ENCODE measurements around the gene ZIC4. TPM values are rescaled to one million over a fixed set of nuclear protein-coding genes. Genes with fewer than 3 reads are reported as not detected.

Gene ZIC4
- total RNA-seq, 2 donors from 2014 or later, result not detected

GRCh38 chr3:147371140-147371539 lies 35.2 kb downstream of the ZIC4 start:
- no peak overlapping the region for H3K9ac ChIP-seq (ENCODE audit: low read depth in 2 of 2, low read length in 2 of 2)
- H3K27ac ChIP-seq, result no peak overlapping the region
- no peaks in the 10 kb centered on the region for H3K9me3 ChIP-seq
- no peaks in the 10 kb centered on the region for H3K4me1 ChIP-seq
- H3K4me3 ChIP-seq, result no peak overlapping the region
- H3K36me3 ChIP-seq, result no peaks in the 10 kb centered on the region
- TF ChIP-seq, protein P1, sequence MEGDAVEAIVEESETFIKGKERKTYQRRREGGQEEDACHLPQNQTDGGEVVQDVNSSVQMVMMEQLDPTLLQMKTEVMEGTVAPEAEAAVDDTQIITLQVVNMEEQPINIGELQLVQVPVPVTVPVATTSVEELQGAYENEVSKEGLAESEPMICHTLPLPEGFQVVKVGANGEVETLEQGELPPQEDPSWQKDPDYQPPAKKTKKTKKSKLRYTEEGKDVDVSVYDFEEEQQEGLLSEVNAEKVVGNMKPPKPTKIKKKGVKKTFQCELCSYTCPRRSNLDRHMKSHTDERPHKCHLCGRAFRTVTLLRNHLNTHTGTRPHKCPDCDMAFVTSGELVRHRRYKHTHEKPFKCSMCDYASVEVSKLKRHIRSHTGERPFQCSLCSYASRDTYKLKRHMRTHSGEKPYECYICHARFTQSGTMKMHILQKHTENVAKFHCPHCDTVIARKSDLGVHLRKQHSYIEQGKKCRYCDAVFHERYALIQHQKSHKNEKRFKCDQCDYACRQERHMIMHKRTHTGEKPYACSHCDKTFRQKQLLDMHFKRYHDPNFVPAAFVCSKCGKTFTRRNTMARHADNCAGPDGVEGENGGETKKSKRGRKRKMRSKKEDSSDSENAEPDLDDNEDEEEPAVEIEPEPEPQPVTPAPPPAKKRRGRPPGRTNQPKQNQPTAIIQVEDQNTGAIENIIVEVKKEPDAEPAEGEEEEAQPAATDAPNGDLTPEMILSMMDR (IDR thresholded peaks at IDR 0.05), result no peak
- intact Hi-C loops (cut with DNase I), result no loop called here
- H3K27me3 ChIP-seq, result peaks cover 60% of the 10 kb centered on the region
- no peak for DNase-seq

DNA sequence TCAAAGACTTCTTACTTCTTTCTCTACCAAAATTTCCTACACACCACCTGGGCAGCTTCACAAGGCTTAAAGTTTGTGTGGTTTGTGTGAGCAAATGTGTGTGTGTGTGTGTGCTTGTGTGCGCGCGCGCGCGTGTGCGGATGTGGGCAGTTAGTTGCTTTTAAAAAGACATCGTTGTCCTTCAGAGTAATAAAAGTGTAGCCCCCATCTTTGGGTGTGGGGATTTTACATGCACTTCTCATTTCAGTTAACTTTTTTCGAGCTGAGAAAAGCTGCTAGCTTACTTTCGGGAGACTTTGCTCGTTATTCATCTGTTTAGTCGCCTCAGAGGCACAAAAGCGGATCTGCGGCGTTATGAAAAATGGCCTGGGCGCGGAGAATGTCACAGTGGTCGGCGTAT lies 36.0 kb downstream of the ZIC4 start:
- Histone ChIP-seq H3K36me3 (no peaks in the 10 kb centered on the region), H3K4me1 (no peaks in the 10 kb centered on the region), H3K9me3 (no peaks in the 10 kb centered on the region), H3K27me3 (peaks cover 65% of the 10 kb centered on the region), H3K4me3 (no peak overlapping the region), H3K9ac (ENCODE audit: low read depth in 2 of 2, low read length in 2 of 2) (no peak overlapping the region), H3K27ac (no peak overlapping the region)
- intact Hi-C loops (cut with DNase I), result no loop called here
- DNase-seq, result no peak
- TF ChIP-seq, protein P1 (IDR thresholded peaks at IDR 0.05), result no peak

- Histone ChIP-seq H3K9ac (ENCODE audit: low read depth in 2 of 2, low read length in 2 of 2) (no peak overlapping the region), H3K27me3 (peaks cover 66% of the 10 kb centered on the region)
- no peak for DNase-seq
These were observed 36.7 kb downstream of the ZIC4 start for GRCh38 chr3:147369661-147370123.

GRCh38 chr3:147369231-147369630 lies 37.1 kb downstream of the ZIC4 start:
- no peaks in the 10 kb centered on the region for H3K36me3 ChIP-seq
- H3K27ac ChIP-seq, result no peak overlapping the region
- peaks cover 65% of the 10 kb centered on the region for H3K27me3 ChIP-seq
- H3K4me1 ChIP-seq, result no peaks in the 10 kb centered on the region
- H3K4me3 ChIP-seq, result no peak overlapping the region
- no peak overlapping the region for H3K9ac ChIP-seq (ENCODE audit: low read depth in 2 of 2, low read length in 2 of 2)
- intact Hi-C loops (cut with DNase I), result no loop called here
- TF ChIP-seq, protein P1 (IDR thresholded peaks at IDR 0.05), result no peak
- no peaks in the 10 kb centered on the region for H3K9me3 ChIP-seq
- DNase-seq, result no peak

More at GRCh38 chr3:147369661-147370123, 36.7 kb downstream of the ZIC4 start:
- Histone ChIP-seq H3K9me3 (no peaks in the 10 kb centered on the region), H3K36me3 (no peaks in the 10 kb centered on the region), H3K4me3 (no peak overlapping the region), H3K4me1 (no peaks in the 10 kb centered on the region), H3K27ac (no peak overlapping the region)
- TF ChIP-seq, protein P1 (IDR thresholded peaks at IDR 0.05), result no peak
- intact Hi-C loops (cut with DNase I), result no loop called here

GRCh38 chr3:147368561-147369221 lies 37.7 kb downstream of the ZIC4 start:
- Histone ChIP-seq H3K4me1 (no peaks in the 10 kb centered on the region), H3K27me3 (peaks cover 62% of the 10 kb centered on the region), H3K9me3 (no peaks in the 10 kb centered on the region), H3K27ac (no peak overlapping the region), H3K36me3 (no peaks in the 10 kb centered on the region), H3K4me3 (no peak overlapping the region), H3K9ac (ENCODE audit: low read depth in 2 of 2, low read length in 2 of 2) (no peak overlapping the region)
- intact Hi-C loops (cut with DNase I), result no loop called here
- TF ChIP-seq, protein P1 (IDR thresholded peaks at IDR 0.05), result no peak
- no peak for DNase-seq

Measured in colonic mucosa (tissue), 4 donors.